Brain pericyte (primary cell): Measurements from ENCODE around the gene ARHGAP26.
"Not testable (repeated sequence)": the region's sequence is repeated elsewhere in the genome, so short reads cannot be mapped to it uniquely, and the experiment has no call there.

Experiments
- DNase-seq: peaks from one replicate; pipeline ENCODE4 v3.0.0-alpha.2; 2012; ENCODE audit warnings: low read depth, low spot score

The ARHGAP26 gene

DNA sequence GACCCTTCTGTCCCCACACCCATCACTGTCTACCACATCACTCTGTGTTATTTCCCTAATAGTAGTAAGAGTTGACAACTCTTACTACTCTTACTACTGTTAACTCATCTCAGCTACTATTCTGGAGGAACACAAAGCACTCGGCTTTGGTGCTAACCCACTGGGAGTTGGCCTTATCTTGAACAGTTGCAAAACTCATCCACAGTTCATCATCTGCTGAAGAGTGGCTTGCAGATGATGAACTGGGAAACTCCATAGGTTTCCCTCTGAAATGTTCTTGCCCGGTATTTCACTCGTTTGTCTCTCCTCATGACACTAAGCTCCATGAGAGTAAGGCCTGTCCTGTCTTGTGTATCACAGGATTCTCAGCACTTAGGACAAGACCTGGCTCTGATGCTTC lies 411.9 kb downstream of the ARHGAP26 start:
- no peak for DNase-seq

DNA sequence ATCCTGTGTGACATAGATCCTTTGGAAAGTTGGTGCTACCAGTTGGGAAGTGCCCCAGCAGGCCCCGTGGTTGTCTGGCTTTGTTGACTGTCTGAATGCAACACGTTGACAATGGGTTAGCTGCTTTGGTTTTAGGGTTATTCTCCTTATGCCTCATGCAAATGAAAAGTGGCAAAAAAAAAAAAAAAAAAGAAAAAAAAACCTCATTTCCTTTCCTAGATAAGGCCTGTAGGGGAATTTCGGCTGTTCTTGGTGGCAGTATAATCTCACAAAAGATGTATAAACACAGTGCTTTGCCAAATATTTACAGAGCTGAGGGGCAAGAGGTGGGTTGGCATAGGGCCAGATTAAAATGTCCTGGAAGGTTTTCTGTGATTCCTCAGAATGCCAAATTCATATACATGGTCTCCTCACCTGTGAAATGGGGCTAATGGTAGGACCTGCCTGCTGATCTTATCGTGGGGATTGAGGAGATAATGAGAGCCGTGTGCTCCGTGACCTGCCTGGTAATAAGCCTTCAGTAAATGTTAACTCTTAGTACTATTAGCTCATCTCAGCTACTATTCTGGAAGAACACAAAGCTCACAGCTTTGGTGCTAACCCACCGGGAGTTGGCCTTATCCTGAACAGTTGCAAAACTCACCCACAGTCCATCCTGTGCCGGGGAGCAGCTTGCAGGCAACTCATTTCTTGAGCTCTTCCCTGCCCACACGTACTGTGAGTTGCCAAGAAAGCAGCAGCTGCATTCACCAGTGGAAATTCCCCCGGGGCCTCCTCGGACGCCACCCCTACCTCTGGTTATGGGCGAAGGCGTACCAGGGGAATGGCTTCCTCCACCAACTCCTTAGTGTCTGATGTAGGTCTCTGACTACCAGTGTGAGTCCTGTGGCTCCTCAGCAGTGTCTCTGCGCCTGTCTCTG lies 413.0 kb downstream of the ARHGAP26 start:
- DNase-seq = no peak

DNA sequence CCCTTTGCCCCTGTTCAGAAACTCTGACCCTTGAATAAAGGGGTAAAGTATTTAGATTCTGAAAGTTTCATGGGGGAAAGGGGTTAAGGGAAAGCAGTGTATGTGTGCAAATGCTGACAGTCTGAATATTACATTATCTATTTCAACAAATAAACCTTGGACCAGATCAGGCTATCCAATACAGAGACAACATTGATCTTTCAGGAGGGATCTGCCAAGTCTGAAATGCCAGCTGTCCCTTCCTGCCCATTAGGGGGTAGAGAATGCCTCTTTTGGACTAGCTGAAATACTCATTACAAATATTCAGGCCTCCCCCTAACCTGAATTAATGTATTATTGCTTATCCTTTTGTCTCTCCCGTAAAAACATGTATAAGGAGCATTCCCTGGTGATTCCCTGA lies 413.8 kb downstream of the ARHGAP26 start:
- DNase-seq = no peak

DNA sequence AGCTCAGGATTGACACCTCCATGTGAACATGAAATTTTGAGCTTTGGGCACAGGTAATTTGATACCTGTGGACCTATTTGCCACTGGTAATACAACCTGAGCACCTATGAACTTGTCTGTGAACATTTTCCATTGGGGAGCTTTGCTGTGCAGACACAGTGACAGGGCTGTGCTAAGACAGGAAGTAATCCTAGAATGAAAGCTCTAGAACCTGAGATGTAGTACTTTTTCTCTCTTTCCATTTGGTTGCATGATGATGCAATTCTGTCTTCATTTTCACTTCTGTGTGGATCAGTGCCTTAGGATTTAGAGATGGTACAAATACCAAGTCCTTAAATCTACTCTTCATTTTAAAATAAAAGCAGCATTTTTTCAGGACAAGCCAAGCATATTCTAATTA lies 416.4 kb downstream of the ARHGAP26 start:
- no peak for DNase-seq

DNA sequence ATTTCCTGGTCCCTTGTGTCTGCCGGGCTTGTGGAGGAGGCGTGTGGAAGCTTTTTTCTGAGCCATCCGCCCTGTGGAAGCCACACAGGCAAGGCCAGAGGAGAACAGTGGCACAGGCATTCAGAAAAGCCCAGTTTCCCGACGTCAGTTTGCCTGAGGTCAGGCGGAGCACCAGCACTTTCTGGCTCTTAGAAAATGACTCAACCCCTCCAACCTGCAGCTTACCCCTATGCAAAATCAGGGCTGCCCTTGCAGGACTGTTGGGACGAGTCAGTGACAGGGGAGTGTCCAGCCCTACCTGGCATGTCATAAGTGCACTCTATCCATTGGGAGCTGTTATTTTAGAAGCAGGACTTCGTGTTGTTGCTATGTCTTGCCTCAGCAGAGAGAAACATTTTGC lies 417.3 kb downstream of the ARHGAP26 start:
- no peak for DNase-seq

DNA sequence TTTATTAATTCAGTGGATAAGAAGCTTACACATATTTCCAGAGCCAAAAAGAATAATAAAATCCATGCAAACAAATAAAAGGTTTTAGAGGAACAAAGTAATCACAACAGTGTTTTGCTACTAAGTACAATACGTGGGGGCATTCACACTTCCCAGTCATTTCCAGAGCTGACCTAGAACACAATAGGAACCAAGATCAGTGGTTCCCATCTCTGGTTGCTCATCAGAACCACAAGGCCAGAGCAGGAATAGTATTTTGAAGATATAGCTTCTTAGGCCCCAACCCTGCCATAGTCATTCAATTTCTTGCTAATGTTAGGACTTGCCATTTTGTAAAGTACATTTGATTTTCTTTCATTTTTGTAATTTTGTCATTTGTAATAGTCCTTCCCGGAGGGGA lies 417.9 kb downstream of the ARHGAP26 start:
- no peak for DNase-seq

DNA sequence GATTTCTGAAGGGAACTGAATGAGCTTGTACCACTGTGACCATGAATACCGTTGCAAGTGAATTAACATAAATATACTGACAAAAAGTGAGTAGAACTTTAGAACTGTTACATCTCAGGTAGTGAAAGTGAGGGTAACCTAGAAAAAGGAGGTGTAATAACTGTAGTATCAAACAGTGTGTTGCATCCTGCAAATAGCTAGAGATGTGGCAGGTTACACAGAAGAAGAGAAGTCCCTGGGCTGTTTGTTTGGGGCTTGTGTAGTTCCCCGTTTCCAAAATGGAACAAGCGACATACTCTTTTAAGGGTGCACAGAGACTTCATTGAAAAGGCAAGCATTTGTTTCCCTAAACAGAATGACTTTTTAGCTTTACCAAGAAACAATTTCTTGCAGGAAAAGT lies 418.5 kb downstream of the ARHGAP26 start:
- no peak for DNase-seq

DNA sequence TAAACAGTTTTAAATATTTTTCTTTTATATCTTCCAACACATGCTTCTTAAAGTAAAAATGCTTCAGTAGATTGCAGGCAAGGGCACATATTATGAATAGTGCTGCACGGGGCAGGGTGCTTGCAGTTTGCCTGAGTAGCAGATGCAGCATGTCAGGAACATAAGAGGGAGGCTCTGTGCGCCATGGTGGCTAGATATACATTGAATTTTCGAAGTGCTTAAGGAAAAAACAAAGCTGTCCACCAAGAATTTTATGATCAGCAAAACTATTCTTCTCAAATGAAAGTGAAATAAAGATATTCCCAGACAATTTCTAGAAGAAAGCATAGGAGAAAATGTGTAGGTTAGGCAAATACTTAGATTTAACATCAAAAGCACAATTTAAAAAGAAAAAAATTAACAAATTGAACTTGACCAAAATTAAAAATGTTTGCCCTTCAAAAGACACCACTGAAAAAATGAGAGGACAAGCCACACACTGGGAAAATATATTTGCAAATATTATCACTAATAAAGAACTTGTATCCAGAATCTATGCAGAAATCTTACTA lies 420.2 kb downstream of the ARHGAP26 start:
- DNase-seq = no peak

DNA sequence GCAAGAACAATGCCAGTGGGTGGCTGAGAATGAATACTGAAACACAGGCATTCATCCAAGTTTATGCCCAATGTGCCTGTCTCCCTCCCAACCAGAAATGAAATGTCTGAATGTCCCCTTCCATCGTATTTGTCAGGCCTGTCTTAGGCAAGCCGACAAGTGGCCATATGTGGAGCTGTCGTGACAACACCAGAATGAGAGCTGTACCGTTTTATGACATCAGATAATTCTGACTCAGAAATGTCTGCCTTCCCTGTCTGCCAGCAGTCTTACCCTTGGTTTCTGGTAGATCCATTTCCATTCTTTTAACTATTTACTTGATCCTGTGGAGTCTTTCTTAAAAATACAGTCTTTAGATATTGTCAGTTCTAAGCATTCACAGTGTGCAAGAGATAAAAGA lies 421.5 kb downstream of the ARHGAP26 start:
- DNase-seq = no peak

DNA sequence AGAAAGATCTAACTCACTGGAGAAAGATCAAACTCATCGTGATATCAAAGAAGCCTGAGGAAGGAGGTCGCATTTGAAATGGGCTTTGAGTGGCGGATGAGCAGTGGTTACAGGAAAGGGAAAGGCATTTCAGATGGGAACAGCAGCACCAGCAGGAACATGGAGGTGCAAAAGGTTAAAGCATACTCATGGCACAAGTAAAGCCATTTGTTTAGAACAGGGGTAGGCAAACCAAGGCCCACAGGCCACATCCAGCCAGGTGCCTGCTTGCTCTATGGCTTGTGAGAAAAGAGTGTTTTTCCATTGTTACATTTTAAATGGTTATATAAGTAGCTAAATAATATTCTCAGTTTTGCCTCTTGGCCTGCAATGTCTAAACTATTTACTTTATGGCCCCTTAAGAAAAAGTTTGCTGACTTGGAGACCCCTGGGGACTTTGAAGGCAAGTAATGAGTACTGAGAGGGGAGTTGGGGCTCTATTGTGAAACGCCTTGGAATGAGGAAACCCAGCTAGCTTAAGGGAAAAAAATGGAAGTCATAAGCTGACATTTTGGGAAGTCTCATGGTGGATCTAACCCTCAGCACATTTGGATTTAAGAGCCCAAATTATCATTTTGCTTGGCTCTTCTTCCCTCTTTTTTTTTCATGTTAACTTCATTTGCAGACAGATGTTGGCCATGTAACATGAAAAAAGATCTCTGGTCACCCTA lies 422.2 kb downstream of the ARHGAP26 start:
- no peak for DNase-seq

DNA sequence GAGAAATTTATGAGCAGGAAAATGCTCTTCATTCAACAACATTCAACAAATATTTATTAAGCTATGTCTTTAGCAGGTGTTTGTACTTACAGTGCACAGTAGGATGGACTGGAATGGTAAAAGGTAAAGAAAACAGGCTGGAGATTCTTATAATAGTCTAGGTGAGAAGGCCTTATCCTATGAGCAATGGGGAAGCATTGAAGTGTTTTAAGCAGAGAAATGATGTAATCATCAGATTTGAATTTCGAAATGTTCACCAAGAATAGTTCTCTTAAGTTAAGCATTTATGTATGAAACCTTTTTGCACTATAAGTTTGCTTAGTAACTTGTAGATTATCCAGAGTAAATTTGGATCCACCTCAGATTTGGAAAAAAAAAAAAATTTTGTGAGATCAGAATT lies 424.0 kb downstream of the ARHGAP26 start:
- no peak for DNase-seq

DNA sequence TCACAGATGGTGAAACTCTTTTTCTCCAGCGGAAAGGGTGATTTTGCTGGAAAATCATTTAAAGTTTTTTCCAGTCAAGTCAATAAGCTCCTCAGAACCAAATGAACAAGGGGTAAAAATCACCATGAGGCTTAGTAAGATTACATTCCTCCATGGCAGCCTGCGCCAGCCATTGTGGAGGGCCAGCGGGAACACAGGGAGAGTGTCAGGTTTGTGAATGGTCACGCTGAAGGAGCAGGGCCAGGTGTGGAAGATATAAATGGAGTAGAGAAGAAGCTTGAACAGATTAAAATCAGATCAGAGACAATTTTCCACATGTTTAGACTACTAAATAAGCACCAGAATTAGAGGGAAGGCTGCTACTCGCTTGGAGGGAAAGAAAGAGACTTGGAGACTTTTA lies 424.5 kb downstream of the ARHGAP26 start:
- no peak for DNase-seq

DNA sequence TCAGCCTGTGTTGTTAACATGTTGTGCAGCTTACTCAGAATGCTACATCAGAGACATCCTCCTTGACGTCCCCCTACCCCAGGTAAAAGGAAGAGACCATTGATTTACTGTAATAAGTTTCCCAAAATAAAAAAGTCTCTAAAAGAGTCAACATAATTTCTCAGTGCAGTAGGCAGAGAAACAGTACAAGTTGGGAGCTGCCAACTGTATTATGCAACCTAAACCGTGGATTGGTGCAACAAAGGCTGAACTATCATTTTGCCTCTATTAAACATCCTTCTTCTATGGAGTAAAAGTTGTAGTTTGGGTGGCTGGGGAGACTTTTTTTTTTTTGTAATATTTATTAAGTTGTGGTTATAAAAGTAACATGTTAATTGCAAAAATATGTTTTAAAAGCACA lies 425.3 kb downstream of the ARHGAP26 start:
- DNase-seq = no peak

DNA sequence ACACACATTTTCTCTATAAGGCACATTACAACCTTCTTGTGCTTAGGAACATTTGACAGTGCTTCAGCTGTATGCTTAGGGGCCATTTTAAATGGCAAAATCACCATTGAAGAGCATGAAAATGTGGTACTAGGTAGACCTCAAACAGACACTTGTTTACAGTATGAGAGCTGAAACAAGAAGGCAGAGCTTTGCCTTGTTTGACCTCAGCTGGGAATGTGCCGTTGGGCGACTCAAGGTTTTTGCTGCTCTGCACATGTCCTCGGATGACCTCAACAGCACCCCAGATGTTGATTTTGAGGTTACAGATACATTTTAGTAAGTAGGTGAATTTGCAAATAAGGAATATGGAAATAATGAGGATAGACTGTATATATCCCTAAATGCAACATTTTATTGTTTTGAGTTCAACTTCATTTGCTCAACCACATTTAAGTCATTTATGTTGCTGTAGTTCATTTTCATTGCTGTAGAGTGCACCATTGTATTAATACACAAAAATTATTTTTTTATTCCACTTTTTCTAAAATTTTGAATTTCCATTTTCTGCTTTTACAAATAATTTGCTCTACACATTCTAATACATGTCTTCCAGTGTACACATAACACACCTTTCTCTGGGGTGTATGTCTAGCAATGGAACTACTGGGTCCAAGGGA lies 426.6 kb downstream of the ARHGAP26 start:
- DNase-seq = no peak

DNA sequence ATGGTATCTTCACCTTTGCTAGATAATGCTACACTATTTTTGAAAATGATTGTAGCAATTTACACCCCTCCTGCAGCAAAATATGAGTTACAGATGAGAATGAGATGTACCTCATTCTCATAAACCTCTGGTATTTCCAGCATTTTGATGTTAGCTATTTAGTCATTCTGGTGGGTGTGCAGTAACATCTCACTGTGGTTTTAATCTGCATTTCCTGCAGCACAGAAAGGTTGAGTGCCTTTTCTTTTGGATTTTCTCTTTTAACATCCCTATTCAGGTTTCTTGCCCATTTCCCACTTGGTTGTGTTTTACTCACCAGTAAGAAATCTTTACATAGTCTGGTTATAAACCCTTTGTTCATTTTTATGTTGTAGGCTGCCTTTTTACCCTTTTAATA lies 427.1 kb downstream of the ARHGAP26 start:
- no peak for DNase-seq

DNA sequence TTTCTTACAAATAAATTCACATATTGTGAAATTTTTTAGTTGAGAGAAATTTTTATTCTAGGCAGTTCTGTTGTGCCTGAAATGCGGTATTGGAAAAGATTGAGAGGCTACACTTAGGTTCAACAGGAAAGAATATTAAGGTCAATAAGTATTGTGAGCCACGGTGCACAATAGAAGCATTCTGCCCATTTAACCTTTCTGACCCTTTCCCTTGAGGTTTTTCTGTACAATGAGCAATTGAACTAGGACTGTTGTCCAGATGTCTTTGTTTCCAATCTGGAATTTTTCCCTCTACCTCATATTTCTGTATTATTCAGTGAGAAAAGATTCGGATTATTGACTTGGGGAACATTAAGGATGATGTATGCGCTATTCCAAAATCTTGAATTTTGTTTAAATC lies 428.2 kb downstream of the ARHGAP26 start:
- no peak for DNase-seq

DNA sequence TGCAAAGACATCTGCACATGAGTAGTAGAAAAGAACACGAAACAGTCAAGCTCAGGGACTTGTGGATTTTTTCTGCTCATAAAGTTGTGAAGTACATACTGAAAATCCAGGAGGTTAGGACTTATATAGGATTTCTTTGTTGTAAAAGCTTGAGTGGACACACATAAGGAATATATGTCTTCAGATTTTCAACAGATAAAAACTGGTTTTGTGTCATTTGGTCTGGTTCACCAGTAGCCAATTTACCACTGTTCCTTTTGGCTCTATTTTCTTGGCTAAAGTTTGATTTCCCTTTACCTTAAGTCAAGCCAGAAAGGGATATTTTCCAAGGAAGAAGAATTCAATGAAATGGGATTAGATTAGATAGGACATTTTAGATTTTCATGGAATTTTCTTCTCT lies 429.0 kb downstream of the ARHGAP26 start:
- no peak for DNase-seq

DNA sequence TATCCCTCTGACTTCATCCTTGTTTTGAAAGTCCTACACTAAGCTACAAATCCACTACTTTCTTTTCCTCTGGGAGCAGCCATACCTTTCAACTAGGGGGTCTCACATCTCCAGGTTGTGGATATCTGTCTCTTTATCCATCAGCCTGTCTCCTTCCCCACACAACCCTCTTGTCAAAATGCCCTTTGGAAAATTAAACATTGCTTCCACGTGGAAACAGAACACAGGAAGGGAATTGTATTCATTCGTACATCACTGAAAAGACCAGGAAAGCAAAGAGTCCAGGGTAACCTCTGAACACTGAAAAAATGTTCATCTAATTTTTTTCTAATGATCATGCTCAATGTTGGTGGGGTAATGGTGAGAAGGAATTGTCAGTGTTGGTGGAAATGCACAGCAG lies 429.7 kb downstream of the ARHGAP26 start:
- no peak for DNase-seq

DNA sequence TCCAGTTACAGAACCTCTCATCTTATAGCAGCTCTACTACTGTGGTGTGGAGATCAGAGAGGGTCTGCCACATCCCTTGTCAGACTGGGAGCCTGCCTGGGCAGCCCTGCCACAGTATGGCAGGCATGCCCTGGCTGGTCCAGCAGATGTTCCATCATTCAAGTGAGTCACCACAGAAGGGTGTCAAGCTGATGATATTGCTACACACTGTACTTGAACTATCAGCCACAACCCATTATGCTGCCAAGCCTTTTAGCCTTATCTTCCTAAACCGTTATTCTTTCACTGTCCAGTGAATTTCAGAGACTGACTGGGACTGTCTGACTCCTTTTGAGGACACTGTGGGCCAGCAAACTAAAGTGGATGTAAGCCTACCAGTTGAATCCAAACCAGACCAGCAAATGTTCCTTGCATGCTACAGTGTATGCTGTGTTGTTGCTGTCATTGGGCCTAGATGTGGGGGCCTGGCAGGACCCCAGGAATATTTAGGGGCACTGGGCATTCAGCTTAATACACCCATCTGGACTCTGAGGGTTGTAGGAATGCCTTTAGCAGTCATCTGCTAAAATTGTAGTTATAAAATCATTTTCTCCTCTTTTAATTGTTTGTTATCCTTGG lies 430.7 kb downstream of the ARHGAP26 start:
- no peak for DNase-seq

DNA sequence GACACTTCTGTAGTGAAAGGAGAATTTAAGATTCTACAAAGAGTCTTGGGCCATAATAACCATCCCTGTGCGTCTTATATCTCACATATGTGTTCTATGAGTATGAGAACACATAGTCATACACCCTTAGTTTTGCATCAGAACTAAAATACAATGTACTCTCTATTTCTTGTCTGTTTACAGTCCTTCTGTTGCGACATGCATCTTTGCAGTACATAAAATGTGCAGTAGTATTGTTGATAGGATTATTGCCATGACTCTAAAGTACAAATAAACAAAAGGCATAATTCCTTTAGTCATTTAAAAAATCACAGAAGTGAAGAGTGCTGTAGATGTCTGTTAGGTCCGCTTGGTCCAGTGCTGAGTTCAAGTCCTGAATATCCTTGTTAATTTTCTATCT lies 431.4 kb downstream of the ARHGAP26 start:
- DNase-seq = no peak

DNA sequence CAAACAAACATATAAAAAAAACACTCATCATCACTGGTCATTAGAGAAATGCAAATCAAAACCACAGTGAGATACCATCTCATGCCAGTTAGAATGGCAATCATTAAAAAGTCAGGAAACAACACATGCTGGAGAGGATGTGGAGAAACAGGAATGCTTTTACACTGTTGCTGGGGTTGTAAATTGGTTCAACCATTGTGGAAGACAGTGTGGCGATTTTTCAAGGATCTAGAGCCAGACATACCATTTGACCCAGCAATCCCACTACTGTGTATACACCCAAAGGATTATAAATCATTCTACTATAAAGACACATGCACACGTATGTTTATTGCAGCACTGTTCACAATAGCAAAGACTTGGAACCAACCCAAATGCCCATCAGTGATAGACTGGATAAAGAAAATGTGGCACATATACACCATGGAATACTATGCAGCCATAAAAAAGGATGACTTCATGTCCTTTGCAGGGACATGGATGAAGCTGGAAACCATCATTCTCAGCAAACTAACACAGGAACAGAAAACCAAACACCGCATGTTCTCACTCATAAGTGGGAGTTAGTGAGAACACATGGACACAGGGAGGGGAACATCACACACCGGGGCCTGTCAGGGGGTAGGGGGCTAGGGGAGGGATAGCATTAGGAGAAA lies 433.3 kb downstream of the ARHGAP26 start:
- not testable (repeated sequence) for DNase-seq
